Endothelial cell (in vitro differentiated cells): ENCODE results near the gene DACT1. TPM values are rescaled to one million over a fixed set of nuclear protein-coding genes. Genes with fewer than 3 reads are reported as not detected.

Experiments
- DNase-seq: peaks from one replicate; pipeline ENCODE4 v3.0.0; 2021; ENCODE audit warnings: low spot score
- H3K27ac Mint-ChIP-seq: one replicate; pipeline ENCODE4 v1.8.0; 2021; ENCODE audit warnings: mixed read lengths, inconsistent platforms; ENCODE audit not compliant: unreplicated experiment
- H3K27me3 Mint-ChIP-seq: one replicate; pipeline ENCODE4 v1.8.0; 2021; ENCODE audit warnings: mild to moderate bottlenecking, moderate library complexity, mixed read lengths, inconsistent platforms; ENCODE audit not compliant: unreplicated experiment
- H3K36me3 Mint-ChIP-seq: one replicate; pipeline ENCODE4 v1.8.0; 2021; ENCODE audit warnings: mild to moderate bottlenecking, low read depth, mixed read lengths, inconsistent platforms; ENCODE audit not compliant: unreplicated experiment
- H3K4me1 Mint-ChIP-seq: one replicate; pipeline ENCODE4 v1.8.0; 2021; ENCODE audit warnings: mild to moderate bottlenecking, mixed read lengths, inconsistent platforms; ENCODE audit not compliant: unreplicated experiment
- H3K4me3 Mint-ChIP-seq: one replicate; pipeline ENCODE4 v1.8.0; 2021; ENCODE audit warnings: mild to moderate bottlenecking, mixed read lengths, inconsistent platforms; ENCODE audit not compliant: unreplicated experiment
- H3K9me3 Mint-ChIP-seq: one replicate; pipeline ENCODE4 v1.8.0; 2021; ENCODE audit warnings: mixed read lengths, inconsistent platforms; ENCODE audit not compliant: unreplicated experiment
- CTCF ChIP-seq: fragments of 200-600 bp; sonication (generic); IDR thresholded peaks from one replicate; pipeline ENCODE4 v1.5.0; 2021; ENCODE audit warnings: antibody characterized with exemption; ENCODE audit not compliant: unreplicated experiment
- total RNA-seq: library from RNA; stranded (reverse); fragmentation: NEBNext Ultra II Directional; extraction: Animal tissue kit (Norgen Biotek cat#: 25700); gene quantifications from one replicate; pipeline ENCODE4 v1.2.1, GENCODE V29; 2021; ENCODE audit not compliant: unreplicated experiment

Gene DACT1
- total RNA-seq, 1 donor from 2014 or later, result 2.0 TPM

- H3K27ac Mint-ChIP-seq, result peak overlapping the region; percentile 43
- no peaks in the 10 kb centered on the region for H3K9me3 Mint-ChIP-seq
- peak overlapping the region; percentile 87 for H3K4me3 Mint-ChIP-seq
These were observed 752 bp downstream of the DACT1 start for GRCh38 chr14:58638231-58639197.

GRCh38 chr14:58639198-58639565 lies 1.4 kb downstream of the DACT1 start:
- H3K27me3 Mint-ChIP-seq, result peaks cover 16% of the 10 kb centered on the region
- DNase-seq, result no peak
- H3K36me3 Mint-ChIP-seq, result no peaks in the 10 kb centered on the region
- no peak for TF ChIP-seq CTCF
- peak overlapping the region; percentile 87 for H3K4me3 Mint-ChIP-seq
- peaks cover 40% of the 10 kb centered on the region for H3K4me1 Mint-ChIP-seq
- H3K27ac Mint-ChIP-seq, result peak overlapping the region; percentile 43
- no peaks in the 10 kb centered on the region for H3K9me3 Mint-ChIP-seq

More at GRCh38 chr14:58638231-58639197, 752 bp downstream of the DACT1 start:
- no peak for DNase-seq
- H3K36me3 Mint-ChIP-seq, result no peaks in the 10 kb centered on the region
- H3K4me1 Mint-ChIP-seq, result peaks cover 36% of the 10 kb centered on the region
- TF ChIP-seq CTCF, result no peak
- peaks cover 16% of the 10 kb centered on the region for H3K27me3 Mint-ChIP-seq

- H3K4me1 Mint-ChIP-seq, result peaks cover 34% of the 10 kb centered on the region
- H3K27me3 Mint-ChIP-seq, result peaks cover 16% of the 10 kb centered on the region
- TF ChIP-seq CTCF, result no peak
- H3K36me3 Mint-ChIP-seq, result no peaks in the 10 kb centered on the region
- H3K4me3 Mint-ChIP-seq, result no peak overlapping the region
- H3K27ac Mint-ChIP-seq, result no peak overlapping the region
- DNase-seq, result peak; percentile 40
- H3K9me3 Mint-ChIP-seq, result no peaks in the 10 kb centered on the region
These were observed 2.2 kb downstream of the DACT1 start for GRCh38 chr14:58639842-58640484.

GRCh38 chr14:58640959-58641358 lies 3.2 kb downstream of the DACT1 start:
- Mint-ChIP-seq H3K4me3 (no peak overlapping the region), H3K9me3 (no peaks in the 10 kb centered on the region), H3K36me3 (no peaks in the 10 kb centered on the region), H3K27ac (no peak overlapping the region), H3K4me1 (peaks cover 26% of the 10 kb centered on the region), H3K27me3 (peaks cover 14% of the 10 kb centered on the region)
- no peak for DNase-seq
- TF ChIP-seq CTCF, result no peak

GRCh38 chr14:58641509-58641908 lies 3.7 kb downstream of the DACT1 start:
- no peak for DNase-seq
- H3K36me3 Mint-ChIP-seq, result no peaks in the 10 kb centered on the region
- H3K4me3 Mint-ChIP-seq, result no peak overlapping the region
- peak; percentile 26 for TF ChIP-seq CTCF
- peaks cover 21% of the 10 kb centered on the region for H3K4me1 Mint-ChIP-seq
- H3K27me3 Mint-ChIP-seq, result peaks cover 9% of the 10 kb centered on the region
- H3K9me3 Mint-ChIP-seq, result no peaks in the 10 kb centered on the region
- H3K27ac Mint-ChIP-seq, result no peak overlapping the region
